Gastroesophageal sphincter (tissue), 3 donors: Measurements from ENCODE around the gene NFIA.

Experiments
- CTCF ChIP-seq, 4 experiments: fragments of 200-600 bp in 2 of 4; fragments of 450-650 bp in 2 of 4; sonication (generic) in 1 of 4; IDR thresholded peaks; one replicate each; pipeline ENCODE4 v1.5.1; 2017 to 2019; ENCODE audit warnings: antibody characterized with exemption in 4 of 4, mild to moderate bottlenecking in 2 of 4, moderate library complexity in 2 of 4
- POLR2A ChIP-seq, 2 donors: fragments of 450-650 bp; IDR thresholded peaks; one replicate each; pipeline ENCODE4 v1.6.1; 2017; ENCODE audit warnings: antibody characterized with exemption in 2 of 2, mild to moderate bottlenecking in 2 of 2, moderate library complexity in 1 of 2

DNA sequence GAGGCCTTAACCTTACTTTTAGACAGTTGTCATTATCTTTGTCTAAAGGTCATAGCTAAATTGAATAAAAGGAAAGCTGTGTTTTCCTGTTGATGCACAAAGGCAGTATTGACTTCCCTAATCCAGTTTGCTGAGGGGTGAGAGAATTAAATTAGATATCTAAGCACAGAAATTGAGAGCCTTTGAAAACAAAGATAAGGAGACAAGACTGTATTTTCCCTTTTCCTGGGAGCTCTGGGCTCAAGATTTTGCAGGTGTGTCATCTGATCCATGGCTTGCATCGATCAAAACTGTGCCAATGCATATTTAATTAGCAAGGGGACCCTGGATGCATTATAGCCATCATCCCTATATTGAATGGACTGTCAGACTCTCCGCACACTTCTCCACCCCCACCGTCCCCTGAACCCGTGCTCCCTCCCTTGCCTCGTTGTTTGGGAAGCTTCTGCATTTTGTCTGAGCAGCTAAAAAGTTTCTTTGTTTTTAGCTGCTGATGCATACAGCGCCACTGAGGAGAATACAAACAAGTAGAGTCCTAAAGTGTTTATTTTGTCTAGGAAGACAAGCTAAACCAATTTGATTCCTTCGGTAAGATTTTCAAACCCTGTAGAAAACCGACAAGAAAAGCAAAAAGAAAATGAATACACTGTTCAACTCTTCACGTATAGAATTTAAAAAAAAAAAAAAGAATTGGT is 186.3 kb downstream of the NFIA start:
- TF ChIP-seq POLR2A (IDR thresholded peaks at IDR 0.05) (no peak), CTCF (IDR thresholded peaks at IDR 0.05) (no peak)
